Measurements from ENCODE around the gene RNF220. TPM values are rescaled to one million over a fixed set of nuclear protein-coding genes. Genes with fewer than 3 reads are reported as not detected.

The RNF220 gene
- total RNA-seq, 1 donor, result 53.2 TPM

DNA sequence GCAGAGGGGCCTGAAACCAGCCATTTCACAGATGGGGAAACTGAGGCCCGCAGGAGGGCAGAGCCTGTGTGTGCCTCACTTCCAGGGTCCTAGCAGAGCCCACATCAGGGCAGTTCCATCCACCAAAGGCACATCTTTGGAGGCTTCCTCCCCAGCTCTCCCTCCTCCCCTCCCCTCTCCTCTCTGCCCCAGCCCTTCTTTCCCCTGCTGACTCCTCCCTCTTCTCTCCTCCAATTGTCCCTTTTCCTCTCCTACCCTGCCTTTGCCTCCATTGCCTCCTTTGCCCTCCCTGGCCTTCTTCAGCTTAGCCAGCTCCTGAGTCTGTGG is 212.6 kb downstream of the RNF220 start:
- peak overlapping the region; percentile 23 for H3K27ac ChIP-seq (ENCODE audit: low read depth, low read length)
- H2AFZ ChIP-seq (ENCODE audit: low read length), result peak overlapping the region; percentile 77
- peak overlapping the region; percentile 82 for H3K4me2 ChIP-seq (ENCODE audit: insufficient read depth, low read length)
- peak overlapping the region; percentile 77 for H3K4me3 ChIP-seq (ENCODE audit: insufficient read depth, low read length)
- TF ChIP-seq, protein P1, sequence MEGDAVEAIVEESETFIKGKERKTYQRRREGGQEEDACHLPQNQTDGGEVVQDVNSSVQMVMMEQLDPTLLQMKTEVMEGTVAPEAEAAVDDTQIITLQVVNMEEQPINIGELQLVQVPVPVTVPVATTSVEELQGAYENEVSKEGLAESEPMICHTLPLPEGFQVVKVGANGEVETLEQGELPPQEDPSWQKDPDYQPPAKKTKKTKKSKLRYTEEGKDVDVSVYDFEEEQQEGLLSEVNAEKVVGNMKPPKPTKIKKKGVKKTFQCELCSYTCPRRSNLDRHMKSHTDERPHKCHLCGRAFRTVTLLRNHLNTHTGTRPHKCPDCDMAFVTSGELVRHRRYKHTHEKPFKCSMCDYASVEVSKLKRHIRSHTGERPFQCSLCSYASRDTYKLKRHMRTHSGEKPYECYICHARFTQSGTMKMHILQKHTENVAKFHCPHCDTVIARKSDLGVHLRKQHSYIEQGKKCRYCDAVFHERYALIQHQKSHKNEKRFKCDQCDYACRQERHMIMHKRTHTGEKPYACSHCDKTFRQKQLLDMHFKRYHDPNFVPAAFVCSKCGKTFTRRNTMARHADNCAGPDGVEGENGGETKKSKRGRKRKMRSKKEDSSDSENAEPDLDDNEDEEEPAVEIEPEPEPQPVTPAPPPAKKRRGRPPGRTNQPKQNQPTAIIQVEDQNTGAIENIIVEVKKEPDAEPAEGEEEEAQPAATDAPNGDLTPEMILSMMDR (IDR thresholded peaks at IDR 0.05; ENCODE audit: extremely low read depth, low read depth, low read length), result no peak
- no peak for DNase-seq (ENCODE audit: insufficient read length, low spot score, missing footprints)
- no peaks in the 10 kb centered on the region for H3K36me3 ChIP-seq (ENCODE audit: insufficient read depth, low read length)
- no peaks in the 10 kb centered on the region for H3K79me2 ChIP-seq (ENCODE audit: insufficient read depth, low read length)
- H3K9me3 ChIP-seq (ENCODE audit: low read depth, low read length), result no peaks in the 10 kb centered on the region
- peaks cover 44% of the 10 kb centered on the region for H3K4me1 ChIP-seq (ENCODE audit: insufficient read depth, low read length)
- H3K27me3 ChIP-seq (ENCODE audit: insufficient read depth, low read length), result no peaks in the 10 kb centered on the region
- no peaks in the 10 kb centered on the region for H4K20me1 ChIP-seq (ENCODE audit: insufficient read depth, low read length)

DNA sequence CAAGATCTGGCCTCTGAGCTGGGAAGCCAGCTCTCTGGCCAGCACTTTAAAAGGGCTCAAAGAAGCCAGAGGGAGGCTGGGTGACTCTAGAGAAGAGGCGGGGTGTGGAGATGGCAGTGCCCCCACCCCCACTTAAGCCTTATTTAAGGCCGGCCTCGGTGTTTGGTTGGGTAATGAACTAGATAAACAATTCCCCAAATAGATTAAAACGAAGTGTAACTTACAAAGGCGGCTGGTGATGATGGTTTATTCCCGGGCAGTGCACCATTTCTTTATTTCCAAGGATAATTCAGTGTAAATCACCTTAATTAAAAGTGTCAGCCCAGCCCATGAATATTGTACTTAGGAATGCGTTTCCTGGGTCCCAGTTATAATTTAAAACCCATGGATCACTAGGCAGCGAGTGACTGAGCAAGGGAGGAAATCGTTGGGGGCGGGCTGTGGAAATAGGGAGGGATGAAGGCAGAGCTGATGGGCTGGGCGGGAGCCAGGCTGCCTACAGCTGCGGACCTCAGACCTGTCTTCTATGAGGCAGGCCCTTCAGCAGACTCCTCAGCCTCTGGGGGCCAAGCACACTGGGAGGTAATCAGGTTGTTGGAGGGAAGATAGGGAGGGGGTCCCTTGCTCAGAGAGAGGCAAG is 214.3 kb downstream of the RNF220 start:
- H3K27me3 ChIP-seq (ENCODE audit: insufficient read depth, low read length), result no peaks in the 10 kb centered on the region
- peak overlapping the region; percentile 49 for H3K4me2 ChIP-seq (ENCODE audit: insufficient read depth, low read length)
- H3K9me3 ChIP-seq (ENCODE audit: low read depth, low read length), result no peaks in the 10 kb centered on the region
- H3K36me3 ChIP-seq (ENCODE audit: insufficient read depth, low read length), result no peaks in the 10 kb centered on the region
- peak overlapping the region; percentile 39 for H3K27ac ChIP-seq (ENCODE audit: low read depth, low read length)
- H2AFZ ChIP-seq (ENCODE audit: low read length), result peak overlapping the region; percentile 61
- no peaks in the 10 kb centered on the region for H3K79me2 ChIP-seq (ENCODE audit: insufficient read depth, low read length)
- no peak overlapping the region for H3K4me3 ChIP-seq (ENCODE audit: insufficient read depth, low read length)
- H3K4me1 ChIP-seq (ENCODE audit: insufficient read depth, low read length), result peaks cover 47% of the 10 kb centered on the region
- peak; percentile 96 for DNase-seq (ENCODE audit: insufficient read length, low spot score, missing footprints)
- TF ChIP-seq, protein P1 (IDR thresholded peaks at IDR 0.05; ENCODE audit: extremely low read depth, low read depth, low read length), result no peak
- no peaks in the 10 kb centered on the region for H4K20me1 ChIP-seq (ENCODE audit: insufficient read depth, low read length)

DNA sequence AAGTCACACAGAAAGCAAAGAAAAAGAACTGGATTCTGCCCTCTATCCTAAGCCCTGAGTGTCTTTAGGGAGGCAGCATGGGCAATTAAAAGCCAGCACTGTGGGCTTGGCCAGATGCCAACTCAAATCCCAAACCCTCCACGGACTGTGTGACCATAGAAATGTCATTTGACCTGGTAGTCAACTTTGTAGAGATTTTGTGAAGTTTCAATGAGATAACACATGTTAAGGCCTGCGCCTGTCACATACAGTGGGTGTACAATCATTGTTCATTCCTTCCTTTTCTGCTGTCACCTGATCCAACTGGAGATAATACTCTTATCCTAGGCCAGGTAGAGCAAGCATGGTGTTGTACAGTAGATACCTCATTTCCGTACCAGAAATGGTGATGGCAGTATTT is 215.0 kb downstream of the RNF220 start:
- H3K9me3 ChIP-seq (ENCODE audit: low read depth, low read length), result no peaks in the 10 kb centered on the region
- H3K79me2 ChIP-seq (ENCODE audit: insufficient read depth, low read length), result no peaks in the 10 kb centered on the region
- H2AFZ ChIP-seq (ENCODE audit: low read length), result peak overlapping the region; percentile 61
- DNase-seq (ENCODE audit: insufficient read length, low spot score, missing footprints), result peak; percentile 83
- H3K27ac ChIP-seq (ENCODE audit: low read depth, low read length), result peak overlapping the region; percentile 39
- H4K20me1 ChIP-seq (ENCODE audit: insufficient read depth, low read length), result no peaks in the 10 kb centered on the region
- H3K36me3 ChIP-seq (ENCODE audit: insufficient read depth, low read length), result no peaks in the 10 kb centered on the region
- no peaks in the 10 kb centered on the region for H3K27me3 ChIP-seq (ENCODE audit: insufficient read depth, low read length)
- H3K4me2 ChIP-seq (ENCODE audit: insufficient read depth, low read length), result peak overlapping the region; percentile 49
- peaks cover 47% of the 10 kb centered on the region for H3K4me1 ChIP-seq (ENCODE audit: insufficient read depth, low read length)
- H3K4me3 ChIP-seq (ENCODE audit: insufficient read depth, low read length), result no peak overlapping the region
- TF ChIP-seq, protein P1 (IDR thresholded peaks at IDR 0.05; ENCODE audit: extremely low read depth, low read depth, low read length), result no peak

DNA sequence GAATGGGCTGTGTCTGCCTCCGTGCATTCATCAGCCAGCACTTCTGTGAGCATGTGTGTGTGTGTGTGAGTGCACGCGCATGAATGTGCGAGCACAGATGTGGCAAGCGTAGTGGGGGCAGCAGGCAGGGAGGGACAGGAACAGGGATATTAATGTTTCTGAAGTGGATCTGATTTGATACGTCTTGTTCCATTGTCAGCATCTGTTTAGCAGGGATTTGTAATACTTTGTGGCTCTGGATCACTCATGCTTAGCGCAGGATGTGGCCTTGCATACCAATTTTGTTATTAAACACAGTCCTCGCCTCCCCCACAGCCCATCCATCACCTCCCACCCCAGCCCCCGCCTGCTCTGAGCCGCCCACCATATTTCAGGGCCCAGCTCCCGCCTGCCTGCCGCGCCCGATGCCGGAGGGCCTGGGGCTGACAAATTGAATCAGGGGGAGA is 216.8 kb downstream of the RNF220 start:
- no peak overlapping the region for H3K27ac ChIP-seq (ENCODE audit: low read depth, low read length)
- no peaks in the 10 kb centered on the region for H3K9me3 ChIP-seq (ENCODE audit: low read depth, low read length)
- no peaks in the 10 kb centered on the region for H3K79me2 ChIP-seq (ENCODE audit: insufficient read depth, low read length)
- no peak overlapping the region for H2AFZ ChIP-seq (ENCODE audit: low read length)
- H4K20me1 ChIP-seq (ENCODE audit: insufficient read depth, low read length), result no peaks in the 10 kb centered on the region
- H3K4me2 ChIP-seq (ENCODE audit: insufficient read depth, low read length), result no peak overlapping the region
- TF ChIP-seq, protein P1 (IDR thresholded peaks at IDR 0.05; ENCODE audit: extremely low read depth, low read depth, low read length), result no peak
- no peak overlapping the region for H3K4me3 ChIP-seq (ENCODE audit: insufficient read depth, low read length)
- no peaks in the 10 kb centered on the region for H3K36me3 ChIP-seq (ENCODE audit: insufficient read depth, low read length)
- H3K4me1 ChIP-seq (ENCODE audit: insufficient read depth, low read length), result peaks cover 45% of the 10 kb centered on the region
- H3K27me3 ChIP-seq (ENCODE audit: insufficient read depth, low read length), result no peaks in the 10 kb centered on the region
- DNase-seq (ENCODE audit: insufficient read length, low spot score, missing footprints), result peak; percentile 58

Data from osteoblast (primary cell).